GM20000 (cell line): ENCODE data around the gene ELMO2.

Experiments used
- DNase-seq: peaks from one replicate; pipeline ENCODE4 v3.0.0; 2012; ENCODE audit warnings: low spot score
- CTCF ChIP-seq: IDR thresholded peaks from 2 replicates; pipeline ENCODE4 v1.5.1; 2012; ENCODE audit warnings: mild to moderate bottlenecking, control low read depth; ENCODE audit errors: extremely low read depth, missing control alignments

The ELMO2 gene

GRCh38 chr20:46331611-46332361 is 74.6 kb downstream of the ELMO2 start:
- no peak for TF ChIP-seq CTCF
- DNase-seq: no peak

GRCh38 chr20:46330831-46331371 is 75.5 kb downstream of the ELMO2 start:
- DNase-seq: no peak
- no peak for TF ChIP-seq CTCF

- no peak for DNase-seq
- no peak for TF ChIP-seq CTCF
Observed at GRCh38 chr20:46330072-46330763, 76.2 kb downstream of the ELMO2 start.

GRCh38 chr20:46328200-46328882 is 78.1 kb downstream of the ELMO2 start:
- no peak for TF ChIP-seq CTCF

GRCh38 chr20:46327557-46327956 is 78.9 kb downstream of the ELMO2 start:
- no peak for DNase-seq
- TF ChIP-seq CTCF: no peak

More at GRCh38 chr20:46328200-46328882, 78.1 kb downstream of the ELMO2 start:
- DNase-seq: no peak

- no peak for DNase-seq
- TF ChIP-seq CTCF: no peak
Observed at GRCh38 chr20:46325789-46326188, 80.6 kb downstream of the ELMO2 start.
